H54 (cell line): Measurements from ENCODE around the gene PATE3.

Source experiments
- DNase-seq: peaks from one replicate; pipeline ENCODE4 v3.0.0; 2011; ENCODE audit warnings: low spot score, mixed read lengths; ENCODE audit not compliant: insufficient read length
- FAIRE-seq: peaks from 3 replicates; lab custom pipeline; 2011; peaks lifted over from hg19 to GRCh38; lab: Jason Lieb, UNC
- POLR2A ChIP-seq: IDR thresholded peaks from 2 replicates; pipeline ENCODE4 v1.6.1; 2011; ENCODE audit warnings: low read depth, mild to moderate bottlenecking, low read length

Gene PATE3

GRCh38 chr11:125778728-125779127 lies 9.2 kb upstream of the PATE3 start, which contains the start of gene PATE2:
TSS of gene PATE2 (minus strand) at chr11:125778828. CDS start at chr11:125778773, 55 bp downstream.
- FAIRE-seq (no peak), DNase-seq (no peak)
- no peak for TF ChIP-seq POLR2A

GRCh38 chr11:125784678-125785077 lies 3.2 kb upstream of the PATE3 start:
- FAIRE-seq (no peak), DNase-seq (no peak)
- no peak for TF ChIP-seq POLR2A

GRCh38 chr11:125790825-125791224 lies 2.9 kb downstream of the PATE3 start:
- no peak for FAIRE-seq
- TF ChIP-seq POLR2A: no peak
- DNase-seq: no peak

GRCh38 chr11:125797641-125798040 lies 9.7 kb downstream of the PATE3 start:
- no peak for TF ChIP-seq POLR2A
- FAIRE-seq (no peak), DNase-seq (no peak)

GRCh38 chr11:125799808-125800207 lies 11.9 kb downstream of the PATE3 start:
- no peak for TF ChIP-seq POLR2A
- no peak for DNase-seq
- no peak for FAIRE-seq

GRCh38 chr11:125802387-125802786 lies 14.5 kb downstream of the PATE3 start:
- FAIRE-seq (no peak), DNase-seq (no peak)
- no peak for TF ChIP-seq POLR2A

- TF ChIP-seq POLR2A: no peak
- no peak for FAIRE-seq
- DNase-seq: no peak
Observed at GRCh38 chr11:125807909-125808308, 20.0 kb downstream of the PATE3 start.

GRCh38 chr11:125833016-125833415 lies 45.1 kb downstream of the PATE3 start, which contains the start of gene PATE4:
TSS of gene PATE4 (plus strand) at chr11:125833316. CDS start at chr11:125833360, 44 bp downstream.
- FAIRE-seq: no peak
- DNase-seq: no peak
- no peak for TF ChIP-seq POLR2A

GRCh38 chr11:125835748-125836147 lies 47.8 kb downstream of the PATE3 start:
- no peak for DNase-seq
- TF ChIP-seq POLR2A: no peak
- FAIRE-seq: no peak
